MM.1S (cell line): ENCODE data around the gene RPS4Y2.

Source experiments
- DNase-seq: peaks from one replicate; pipeline ENCODE4 v3.0.0-alpha.2; 2015
- H2AFZ ChIP-seq: fragments of 300-600 bp; sonication (generic); 2 replicates; pipeline ENCODE4 v1.6.0; 2016; ENCODE audit warnings: antibody characterized with exemption, low read length
- H3F3A ChIP-seq: fragments of 300-600 bp; sonication (generic); 2 replicates; pipeline ENCODE4 v1.6.1; 2016; ENCODE audit warnings: mild to moderate bottlenecking, antibody characterized with exemption, low read length, moderate library complexity, mixed read lengths; ENCODE audit not compliant: insufficient read depth
- H3K27ac ChIP-seq: fragments of 300-600 bp; sonication (generic); 2 replicates; pipeline ENCODE4 v1.5.1; 2016; ENCODE audit warnings: mild to moderate bottlenecking, low read length
- H3K27me3 ChIP-seq: fragments of 300-600 bp; sonication (generic); replicated peaks from 2 replicates; pipeline ENCODE4 v1.6.0; 2016; ENCODE audit warnings: low read length; ENCODE audit not compliant: insufficient read depth
- H3K36me3 ChIP-seq: fragments of 300-600 bp; sonication (generic); replicated peaks from 2 replicates; pipeline ENCODE4 v1.6.1; 2016; ENCODE audit warnings: mild to moderate bottlenecking, low read length, mixed read lengths; ENCODE audit not compliant: insufficient read depth
- H3K4me1 ChIP-seq: fragments of 300-600 bp; sonication (generic); 2 replicates; pipeline ENCODE4 v1.6.1; 2016; ENCODE audit warnings: low read length, mixed read lengths
- H3K4me2 ChIP-seq: fragments of 300-600 bp; sonication (generic); 2 replicates; pipeline ENCODE4 v1.6.0; 2016; ENCODE audit warnings: low read depth, low read length
- H3K4me3 ChIP-seq: fragments of 300-600 bp; sonication (generic); 2 replicates; pipeline ENCODE4 v1.5.1; 2016; ENCODE audit warnings: low read length, mixed read lengths
- H3K79me2 ChIP-seq: fragments of 300-600 bp; sonication (generic); 2 replicates; pipeline ENCODE4 v1.6.1; 2016; ENCODE audit warnings: mixed run types, low read length, mixed read lengths
- H3K9ac ChIP-seq: fragments of 300-600 bp; sonication (generic); 2 replicates; pipeline ENCODE4 v1.6.1; 2016; ENCODE audit warnings: low read length, mixed read lengths
- H3K9me2 ChIP-seq: fragments of 300-600 bp; sonication (generic); replicated peaks from 2 replicates; pipeline ENCODE4 v1.6.1; 2016; ENCODE audit warnings: mild to moderate bottlenecking, low read length, mixed read lengths; ENCODE audit not compliant: insufficient read depth
- H3K9me3 ChIP-seq: fragments of 300-600 bp; sonication (generic); replicated peaks from 2 replicates; pipeline ENCODE4 v1.6.1; 2016; ENCODE audit warnings: mild to moderate bottlenecking, low read length, mixed read lengths; ENCODE audit not compliant: insufficient read depth
- H4K20me1 ChIP-seq: fragments of 300-600 bp; sonication (generic); 2 replicates; pipeline ENCODE4 v1.6.1; 2016; ENCODE audit warnings: mild to moderate bottlenecking, low read length, moderate library complexity, mixed read lengths; ENCODE audit not compliant: insufficient read depth
- EZH2 ChIP-seq: fragments of 300-600 bp; sonication (generic); optimal IDR thresholded peaks from 2 replicates; pipeline ENCODE3; 2017; ENCODE audit warnings: low read depth, mild to moderate bottlenecking, antibody characterized with exemption, low read length, mixed read lengths
- EZH2phosphoT487 ChIP-seq: fragments of 300-600 bp; sonication (generic); IDR thresholded peaks from 2 replicates; pipeline ENCODE4 v1.6.1; 2018; ENCODE audit warnings: antibody characterized with exemption, low read length
- TF ChIP-seq, protein P1 (sequence below): fragments of 300-600 bp; sonication (generic); IDR thresholded peaks from 2 replicates; pipeline ENCODE4 v1.5.1; 2016; ENCODE audit warnings: antibody characterized with exemption, low read length, mixed read lengths

The RPS4Y2 gene

DNA sequence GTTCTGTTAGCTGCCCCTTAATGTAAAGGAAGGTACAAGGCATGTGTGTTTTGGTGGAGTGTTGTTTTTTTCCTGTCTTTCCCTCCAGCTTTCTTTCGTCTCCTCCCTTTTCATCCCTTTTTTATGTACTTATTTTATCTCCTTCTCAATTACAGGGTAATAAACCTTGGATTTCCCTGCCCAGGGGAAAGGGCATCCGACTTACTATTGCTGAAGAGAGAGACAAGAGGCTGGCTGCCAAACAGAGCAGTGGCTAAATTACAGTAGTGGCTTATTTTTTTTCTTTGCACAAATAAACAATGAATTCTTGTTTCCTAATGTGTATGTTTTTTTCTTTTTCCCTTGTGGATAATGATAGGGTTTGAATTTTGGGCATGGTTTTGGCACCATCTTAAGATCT lies 24.9 kb downstream of the RPS4Y2 start:
- H3K79me2 ChIP-seq = no peaks in the 10 kb centered on the region
- TF ChIP-seq EZH2 (no peak), EZH2phosphoT487 (no peak)
- TF ChIP-seq, protein P1, sequence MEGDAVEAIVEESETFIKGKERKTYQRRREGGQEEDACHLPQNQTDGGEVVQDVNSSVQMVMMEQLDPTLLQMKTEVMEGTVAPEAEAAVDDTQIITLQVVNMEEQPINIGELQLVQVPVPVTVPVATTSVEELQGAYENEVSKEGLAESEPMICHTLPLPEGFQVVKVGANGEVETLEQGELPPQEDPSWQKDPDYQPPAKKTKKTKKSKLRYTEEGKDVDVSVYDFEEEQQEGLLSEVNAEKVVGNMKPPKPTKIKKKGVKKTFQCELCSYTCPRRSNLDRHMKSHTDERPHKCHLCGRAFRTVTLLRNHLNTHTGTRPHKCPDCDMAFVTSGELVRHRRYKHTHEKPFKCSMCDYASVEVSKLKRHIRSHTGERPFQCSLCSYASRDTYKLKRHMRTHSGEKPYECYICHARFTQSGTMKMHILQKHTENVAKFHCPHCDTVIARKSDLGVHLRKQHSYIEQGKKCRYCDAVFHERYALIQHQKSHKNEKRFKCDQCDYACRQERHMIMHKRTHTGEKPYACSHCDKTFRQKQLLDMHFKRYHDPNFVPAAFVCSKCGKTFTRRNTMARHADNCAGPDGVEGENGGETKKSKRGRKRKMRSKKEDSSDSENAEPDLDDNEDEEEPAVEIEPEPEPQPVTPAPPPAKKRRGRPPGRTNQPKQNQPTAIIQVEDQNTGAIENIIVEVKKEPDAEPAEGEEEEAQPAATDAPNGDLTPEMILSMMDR = no peak
- H3K4me3 ChIP-seq = no peak overlapping the region
- no peak overlapping the region for H3K4me2 ChIP-seq
- no peaks in the 10 kb centered on the region for H3K9me2 ChIP-seq
- H3K36me3 ChIP-seq = no peaks in the 10 kb centered on the region
- no peaks in the 10 kb centered on the region for H3K27me3 ChIP-seq
- no peaks in the 10 kb centered on the region for H3K9me3 ChIP-seq
- no peak overlapping the region for H3K9ac ChIP-seq
- DNase-seq = no peak
- H3F3A ChIP-seq = no peaks in the 10 kb centered on the region
- H3K27ac ChIP-seq = no peak overlapping the region
- H2AFZ ChIP-seq = no peak overlapping the region
- H4K20me1 ChIP-seq = no peaks in the 10 kb centered on the region
- H3K4me1 ChIP-seq = no peaks in the 10 kb centered on the region

DNA sequence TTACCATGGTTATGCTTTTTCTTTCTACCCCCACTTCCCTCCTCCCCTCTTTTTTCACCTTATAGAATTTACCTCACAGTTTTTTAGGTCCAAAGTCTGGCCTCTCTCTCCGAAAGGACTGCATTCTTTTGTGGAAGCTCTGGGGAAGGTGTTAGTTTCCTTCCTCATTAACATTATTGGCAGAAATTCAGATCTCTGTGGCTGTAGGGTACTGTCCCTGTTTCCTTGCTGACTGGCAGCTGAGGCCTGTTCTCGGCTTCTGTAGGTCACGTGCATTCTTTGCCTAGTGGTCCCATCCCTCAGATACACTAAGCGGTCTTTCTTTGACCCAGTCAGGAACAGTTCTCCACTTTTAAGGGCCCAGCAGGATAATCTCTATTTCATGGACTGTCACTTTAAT lies 25.5 kb downstream of the RPS4Y2 start:
- H3K79me2 ChIP-seq = no peaks in the 10 kb centered on the region
- no peak overlapping the region for H3K4me3 ChIP-seq
- no peaks in the 10 kb centered on the region for H3K27me3 ChIP-seq
- H3K4me2 ChIP-seq = no peak overlapping the region
- no peak for DNase-seq
- no peak overlapping the region for H2AFZ ChIP-seq
- H4K20me1 ChIP-seq = no peaks in the 10 kb centered on the region
- no peaks in the 10 kb centered on the region for H3K4me1 ChIP-seq
- no peak overlapping the region for H3K9ac ChIP-seq
- no peaks in the 10 kb centered on the region for H3K9me2 ChIP-seq
- TF ChIP-seq, protein P1 = no peak
- TF ChIP-seq EZH2 (no peak), EZH2phosphoT487 (no peak)
- no peaks in the 10 kb centered on the region for H3K9me3 ChIP-seq
- no peaks in the 10 kb centered on the region for H3K36me3 ChIP-seq
- H3F3A ChIP-seq = no peaks in the 10 kb centered on the region
- H3K27ac ChIP-seq = no peak overlapping the region

DNA sequence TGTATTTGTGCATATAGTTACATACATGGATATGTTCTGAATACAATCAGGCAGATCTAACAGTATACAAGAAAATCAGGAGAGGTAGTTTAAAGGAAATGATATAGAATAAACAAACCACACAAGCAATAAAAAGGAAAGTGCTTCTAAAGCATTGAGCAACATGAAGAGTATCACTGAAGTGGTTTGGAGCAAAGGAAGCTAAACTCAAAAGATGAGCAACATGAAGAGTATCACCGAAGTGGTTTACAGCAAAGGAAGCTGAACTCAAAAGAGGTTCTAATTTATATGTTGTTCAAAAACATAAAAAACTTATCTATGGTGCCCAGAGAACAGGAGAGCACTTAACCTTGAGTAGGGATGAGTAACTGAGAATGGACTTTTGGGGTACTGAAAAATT lies 29.1 kb downstream of the RPS4Y2 start:
- Histone ChIP-seq H3K79me2 (no peaks in the 10 kb centered on the region), H3K4me2 (no peak overlapping the region), H3K4me1 (no peaks in the 10 kb centered on the region), H4K20me1 (no peaks in the 10 kb centered on the region), H3K27ac (no peak overlapping the region), H3K9me2 (no peaks in the 10 kb centered on the region), H2AFZ (no peak overlapping the region), H3K4me3 (no peak overlapping the region), H3K9me3 (no peaks in the 10 kb centered on the region), H3K36me3 (no peaks in the 10 kb centered on the region), H3F3A (no peaks in the 10 kb centered on the region), H3K9ac (no peak overlapping the region), H3K27me3 (no peaks in the 10 kb centered on the region)
- no peak for DNase-seq
- TF ChIP-seq, protein P1 = no peak
- TF ChIP-seq EZH2phosphoT487 (no peak), EZH2 (no peak)
